ENCODE measurements around the gene PAMR1. TPM values are rescaled to one million over a fixed set of nuclear protein-coding genes. Genes with fewer than 3 reads are reported as not detected.

PAMR1 gene
- total RNA-seq, 6 experiments from 2014 or later = 2.0 to 4.2 (median 2.8) TPM

DNA sequence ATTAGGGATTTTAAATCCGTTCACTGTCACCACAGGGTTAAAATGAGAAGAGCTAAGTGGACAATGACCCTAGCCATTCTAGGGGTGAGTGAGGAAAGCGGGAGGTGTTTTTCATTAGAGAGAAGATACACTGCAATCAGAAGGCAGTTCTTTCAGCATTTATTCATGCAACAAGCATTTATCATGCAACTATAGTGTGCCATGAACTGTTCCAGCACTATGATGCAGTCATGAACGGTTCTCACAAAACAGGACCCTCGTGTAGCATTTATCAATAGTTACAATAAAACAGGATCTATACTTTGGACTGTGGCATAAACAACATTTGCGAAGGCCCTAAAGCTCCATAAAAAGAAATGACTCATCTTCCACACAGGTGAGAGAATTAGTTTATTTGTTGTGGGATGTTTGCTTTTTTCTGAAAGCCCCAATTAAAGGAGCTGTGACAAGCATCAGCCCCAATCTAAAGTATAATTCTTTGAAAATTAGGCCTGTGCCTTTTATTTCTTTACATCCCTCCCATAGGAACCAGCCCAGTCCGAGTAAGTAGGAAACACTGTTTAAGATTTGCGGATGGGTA is 51.5 kb downstream of the PAMR1 start:
- no peak for ATAC-seq
- 60% methylated on average over 7 of the region's 7 CpGs for whole genome bisulfite sequencing (ENCODE audit: insufficient coverage, low coverage, low lambda C conversion rate, missing lambda C conversion rate)
- no peak for TF ChIP-seq POLR2A (IDR thresholded peaks at IDR 0.05)
- TF ChIP-seq, protein P1, sequence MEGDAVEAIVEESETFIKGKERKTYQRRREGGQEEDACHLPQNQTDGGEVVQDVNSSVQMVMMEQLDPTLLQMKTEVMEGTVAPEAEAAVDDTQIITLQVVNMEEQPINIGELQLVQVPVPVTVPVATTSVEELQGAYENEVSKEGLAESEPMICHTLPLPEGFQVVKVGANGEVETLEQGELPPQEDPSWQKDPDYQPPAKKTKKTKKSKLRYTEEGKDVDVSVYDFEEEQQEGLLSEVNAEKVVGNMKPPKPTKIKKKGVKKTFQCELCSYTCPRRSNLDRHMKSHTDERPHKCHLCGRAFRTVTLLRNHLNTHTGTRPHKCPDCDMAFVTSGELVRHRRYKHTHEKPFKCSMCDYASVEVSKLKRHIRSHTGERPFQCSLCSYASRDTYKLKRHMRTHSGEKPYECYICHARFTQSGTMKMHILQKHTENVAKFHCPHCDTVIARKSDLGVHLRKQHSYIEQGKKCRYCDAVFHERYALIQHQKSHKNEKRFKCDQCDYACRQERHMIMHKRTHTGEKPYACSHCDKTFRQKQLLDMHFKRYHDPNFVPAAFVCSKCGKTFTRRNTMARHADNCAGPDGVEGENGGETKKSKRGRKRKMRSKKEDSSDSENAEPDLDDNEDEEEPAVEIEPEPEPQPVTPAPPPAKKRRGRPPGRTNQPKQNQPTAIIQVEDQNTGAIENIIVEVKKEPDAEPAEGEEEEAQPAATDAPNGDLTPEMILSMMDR (IDR thresholded peaks at IDR 0.05) = no peak

DNA sequence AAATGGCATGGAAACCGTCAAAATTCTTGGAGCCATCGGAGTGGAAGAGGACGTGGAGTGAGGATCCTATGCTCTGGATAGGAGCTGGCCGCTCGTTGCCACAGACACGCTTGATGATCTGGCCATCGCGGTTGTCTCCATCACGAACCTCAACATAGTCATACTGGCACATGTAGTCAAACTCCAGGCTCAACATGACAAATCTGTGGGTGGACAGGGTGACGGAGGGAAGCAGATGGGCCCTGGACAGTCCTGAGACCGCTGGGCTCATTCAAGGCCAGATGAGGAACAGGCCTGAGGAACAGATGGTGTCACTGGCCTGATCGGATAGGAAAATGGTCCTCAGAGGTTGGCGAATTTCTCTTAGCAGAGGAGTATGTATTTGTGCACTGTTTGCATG is 54.8 kb downstream of the PAMR1 start:
- DNase-seq = no peak
- 90% methylated on average over 10 of the region's 13 CpGs for WGBS (ENCODE audit: insufficient coverage, low coverage, low lambda C conversion rate, missing lambda C conversion rate)
- intact Hi-C loops (cut with DNase I) = no loop called here
- no peak for ATAC-seq
- no peaks in the 10 kb centered on the region for H3K36me3 ChIP-seq
- H3K27ac ChIP-seq = no peak overlapping the region
- no peak overlapping the region for H3K4me3 ChIP-seq
- H3K4me1 ChIP-seq = no peaks in the 10 kb centered on the region
- H3K27me3 ChIP-seq = no peaks in the 10 kb centered on the region
- TF ChIP-seq, protein P1 (IDR thresholded peaks at IDR 0.05) = no peak
- no peak for TF ChIP-seq POLR2A (IDR thresholded peaks at IDR 0.05)
- H3K9me3 ChIP-seq = no peaks in the 10 kb centered on the region

More for the DNA sequence above, 51.5 kb downstream of the PAMR1 start:
- Histone ChIP-seq H3K27ac (no peak overlapping the region), H3K27me3 (no peaks in the 10 kb centered on the region), H3K9me3 (no peaks in the 10 kb centered on the region), H3K4me1 (no peaks in the 10 kb centered on the region), H3K36me3 (no peaks in the 10 kb centered on the region), H3K4me3 (no peak overlapping the region)
- DNase-seq = no peak
- intact Hi-C loops (cut with DNase I) = no loop called here

- H3K9me3 ChIP-seq = no peaks in the 10 kb centered on the region
Observed at GRCh38 chr11:35466058-35466457, 59.4 kb downstream of the PAMR1 start.

DNA sequence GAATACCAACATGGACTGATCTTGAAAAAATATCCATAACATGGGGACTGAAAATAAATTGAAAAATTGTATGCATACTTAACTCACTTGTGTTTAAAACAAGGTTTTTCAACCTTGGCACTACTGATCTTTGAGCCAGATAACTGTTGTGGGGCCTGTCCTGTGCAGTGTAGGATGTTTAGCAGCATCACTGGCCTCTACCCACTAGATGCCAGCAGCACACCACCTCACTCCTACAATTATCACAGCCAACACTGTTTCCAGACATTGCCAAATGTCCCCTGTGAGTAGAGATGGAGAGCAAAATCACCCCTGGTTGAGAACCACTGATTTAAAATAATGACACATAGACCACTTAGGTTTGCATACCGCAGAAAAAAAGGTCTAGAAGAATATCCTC is 61.1 kb downstream of the PAMR1 start:
- TF ChIP-seq, protein P1 (IDR thresholded peaks at IDR 0.05) = no peak
- no peak for TF ChIP-seq POLR2A (IDR thresholded peaks at IDR 0.05)
- no peaks in the 10 kb centered on the region for H3K27me3 ChIP-seq
- no peak overlapping the region for H3K4me3 ChIP-seq
- DNase-seq = no peak
- 79% methylated on average over 1 of the region's 1 CpG for WGBS (ENCODE audit: insufficient coverage, low coverage, low lambda C conversion rate, missing lambda C conversion rate)
- no peaks in the 10 kb centered on the region for H3K36me3 ChIP-seq
- intact Hi-C loops (cut with DNase I) = no loop called here
- H3K9me3 ChIP-seq = no peaks in the 10 kb centered on the region
- no peak for ATAC-seq
- H3K27ac ChIP-seq = no peak overlapping the region
- no peaks in the 10 kb centered on the region for H3K4me1 ChIP-seq

More at GRCh38 chr11:35466058-35466457, 59.4 kb downstream of the PAMR1 start:
- H3K27ac ChIP-seq = no peak overlapping the region
- H3K4me1 ChIP-seq = no peaks in the 10 kb centered on the region
- TF ChIP-seq, protein P1 (IDR thresholded peaks at IDR 0.05) = no peak
- TF ChIP-seq POLR2A (IDR thresholded peaks at IDR 0.05) = no peak
- DNase-seq (no peak), ATAC-seq (no peak)
- no peak overlapping the region for H3K4me3 ChIP-seq
- WGBS (ENCODE audit: insufficient coverage, low coverage, low lambda C conversion rate, missing lambda C conversion rate) = 69% methylated on average over 3 of the region's 3 CpGs
- intact Hi-C loops (cut with DNase I) = no loop called here
- H3K36me3 ChIP-seq = no peaks in the 10 kb centered on the region
- H3K27me3 ChIP-seq = no peaks in the 10 kb centered on the region

Measured in right lobe of liver (tissue), 6 donors.